HepG2 (cell line): ENCODE measurements around the gene DNMT3A. TPM values are rescaled to one million over a fixed set of nuclear protein-coding genes. Genes with fewer than 3 reads are reported as not detected.

ENCODE experiments used
- DNMT3B ChIP-seq: conservative IDR thresholded peaks from 2 replicates; pipeline ENCODE4 v1.6.1; 2016; ENCODE audit warnings: missing biosample characterization, control low read depth
- IRX3 ChIP-seq: sonication (generic); formaldehyde crosslinking; IDR thresholded peaks from 2 replicates; pipeline ENCODE4 v1.8.1; 2023; ENCODE audit warnings: mild to moderate bottlenecking, low read depth, missing genetic modification reagents, borderline replicate concordance
- KMT2B ChIP-seq: IDR thresholded peaks from 2 replicates; pipeline ENCODE4 v1.6.1; 2016; ENCODE audit warnings: missing genetic modification reagents, missing compliant biosample characterization
- MIER2 ChIP-seq: IDR thresholded peaks from 2 replicates; pipeline ENCODE4 v1.6.1; 2016; ENCODE audit warnings: missing biosample characterization, missing genetic modification reagents
- polyA plus RNA-seq, 8 experiments: library from polyadenylated mRNA; depleted of rRNA in 3 of 8; stranded (reverse) in 7 of 8; unstranded in 1 of 8; fragments of >200 nt; fragmentation: Illumina TruSeq in 4 of 8; extraction: Trizol in 4 of 8; gene quantifications; 2 replicates each; pipeline versions ENCODE4 v1.2.1 to v1.2.3, GENCODE V29; 2011 to 2016; ENCODE audit warnings: low read depth in 4 of 8, missing spikeins in 1 of 8, mixed read lengths in 1 of 8; ENCODE audit not compliant: insufficient read depth in 1 of 8
- total RNA-seq, 5 experiments: library from RNA; depleted of rRNA; stranded (reverse); fragments of >200 nt; fragmentation: Illumina TruSeq; extraction: Trizol; gene quantifications; 2 replicates each; pipeline ENCODE4 v1.2.3, GENCODE V29; 2016; ENCODE audit warnings: low read depth in 1 of 5
- TF ChIP-seq, protein P1 (sequence below): sonication (generic); formaldehyde crosslinking; IDR thresholded peaks from 2 replicates; pipeline ENCODE4 v1.4.0; 2020; ENCODE audit warnings: missing genetic modification reagents
- TF ChIP-seq, protein P2 (sequence below): sonication (generic); formaldehyde crosslinking; IDR thresholded peaks from 2 replicates; pipeline ENCODE4 v1.4.0; 2020; ENCODE audit warnings: missing genetic modification reagents
- TF ChIP-seq, protein P3 (sequence below): sonication (generic); formaldehyde crosslinking; IDR thresholded peaks from 2 replicates; pipeline ENCODE4; 2020; ENCODE audit warnings: missing genetic modification reagents, mild to moderate bottlenecking, borderline replicate concordance
- TF ChIP-seq, protein P4 (sequence below): sonication (generic); formaldehyde crosslinking; IDR thresholded peaks from 2 replicates; pipeline ENCODE4 v1.4.0; 2020; ENCODE audit warnings: missing genetic modification reagents

DNMT3A gene
- total and polyA plus RNA-seq, 2 of the 13 experiments (the other 11 are each of a cell fraction or from before 2014, with no cell fraction given) = 14.7 to 29.1 TPM

DNA sequence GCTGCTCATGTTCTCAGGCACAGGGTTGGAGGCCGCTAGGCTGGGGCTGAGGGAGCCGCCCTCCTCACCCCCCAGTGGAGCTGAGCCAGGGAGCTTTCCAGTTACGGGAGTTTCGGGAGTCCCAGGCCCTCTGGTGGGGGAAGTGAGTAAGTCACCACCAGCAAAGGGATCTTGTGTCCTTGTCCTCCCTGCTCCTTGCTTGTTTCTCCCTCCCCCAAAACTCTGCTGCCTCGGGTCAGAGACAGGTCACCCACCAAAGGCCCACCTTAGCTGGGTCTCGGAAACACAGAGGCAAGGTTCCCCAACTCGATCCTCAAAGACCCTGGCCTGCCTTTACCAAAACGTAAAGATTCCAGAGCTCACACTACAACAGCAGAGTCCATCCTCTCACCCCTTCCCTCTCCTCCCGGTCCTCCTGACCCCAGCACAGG is 112.9 kb downstream of the DNMT3A start (continued):
- TF ChIP-seq, protein P1, sequence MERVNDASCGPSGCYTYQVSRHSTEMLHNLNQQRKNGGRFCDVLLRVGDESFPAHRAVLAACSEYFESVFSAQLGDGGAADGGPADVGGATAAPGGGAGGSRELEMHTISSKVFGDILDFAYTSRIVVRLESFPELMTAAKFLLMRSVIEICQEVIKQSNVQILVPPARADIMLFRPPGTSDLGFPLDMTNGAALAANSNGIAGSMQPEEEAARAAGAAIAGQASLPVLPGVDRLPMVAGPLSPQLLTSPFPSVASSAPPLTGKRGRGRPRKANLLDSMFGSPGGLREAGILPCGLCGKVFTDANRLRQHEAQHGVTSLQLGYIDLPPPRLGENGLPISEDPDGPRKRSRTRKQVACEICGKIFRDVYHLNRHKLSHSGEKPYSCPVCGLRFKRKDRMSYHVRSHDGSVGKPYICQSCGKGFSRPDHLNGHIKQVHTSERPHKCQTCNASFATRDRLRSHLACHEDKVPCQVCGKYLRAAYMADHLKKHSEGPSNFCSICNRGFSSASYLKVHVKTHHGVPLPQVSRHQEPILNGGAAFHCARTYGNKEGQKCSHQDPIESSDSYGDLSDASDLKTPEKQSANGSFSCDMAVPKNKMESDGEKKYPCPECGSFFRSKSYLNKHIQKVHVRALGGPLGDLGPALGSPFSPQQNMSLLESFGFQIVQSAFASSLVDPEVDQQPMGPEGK (CRISPR knock-in tag) = peak; percentile 96
- TF ChIP-seq, protein P2, sequence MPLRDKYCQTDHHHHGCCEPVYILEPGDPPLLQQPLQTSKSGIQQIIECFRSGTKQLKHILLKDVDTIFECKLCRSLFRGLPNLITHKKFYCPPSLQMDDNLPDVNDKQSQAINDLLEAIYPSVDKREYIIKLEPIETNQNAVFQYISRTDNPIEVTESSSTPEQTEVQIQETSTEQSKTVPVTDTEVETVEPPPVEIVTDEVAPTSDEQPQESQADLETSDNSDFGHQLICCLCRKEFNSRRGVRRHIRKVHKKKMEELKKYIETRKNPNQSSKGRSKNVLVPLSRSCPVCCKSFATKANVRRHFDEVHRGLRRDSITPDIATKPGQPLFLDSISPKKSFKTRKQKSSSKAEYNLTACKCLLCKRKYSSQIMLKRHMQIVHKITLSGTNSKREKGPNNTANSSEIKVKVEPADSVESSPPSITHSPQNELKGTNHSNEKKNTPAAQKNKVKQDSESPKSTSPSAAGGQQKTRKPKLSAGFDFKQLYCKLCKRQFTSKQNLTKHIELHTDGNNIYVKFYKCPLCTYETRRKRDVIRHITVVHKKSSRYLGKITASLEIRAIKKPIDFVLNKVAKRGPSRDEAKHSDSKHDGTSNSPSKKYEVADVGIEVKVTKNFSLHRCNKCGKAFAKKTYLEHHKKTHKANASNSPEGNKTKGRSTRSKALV (CRISPR knock-in tag) = no peak
- TF ChIP-seq, protein P3, sequence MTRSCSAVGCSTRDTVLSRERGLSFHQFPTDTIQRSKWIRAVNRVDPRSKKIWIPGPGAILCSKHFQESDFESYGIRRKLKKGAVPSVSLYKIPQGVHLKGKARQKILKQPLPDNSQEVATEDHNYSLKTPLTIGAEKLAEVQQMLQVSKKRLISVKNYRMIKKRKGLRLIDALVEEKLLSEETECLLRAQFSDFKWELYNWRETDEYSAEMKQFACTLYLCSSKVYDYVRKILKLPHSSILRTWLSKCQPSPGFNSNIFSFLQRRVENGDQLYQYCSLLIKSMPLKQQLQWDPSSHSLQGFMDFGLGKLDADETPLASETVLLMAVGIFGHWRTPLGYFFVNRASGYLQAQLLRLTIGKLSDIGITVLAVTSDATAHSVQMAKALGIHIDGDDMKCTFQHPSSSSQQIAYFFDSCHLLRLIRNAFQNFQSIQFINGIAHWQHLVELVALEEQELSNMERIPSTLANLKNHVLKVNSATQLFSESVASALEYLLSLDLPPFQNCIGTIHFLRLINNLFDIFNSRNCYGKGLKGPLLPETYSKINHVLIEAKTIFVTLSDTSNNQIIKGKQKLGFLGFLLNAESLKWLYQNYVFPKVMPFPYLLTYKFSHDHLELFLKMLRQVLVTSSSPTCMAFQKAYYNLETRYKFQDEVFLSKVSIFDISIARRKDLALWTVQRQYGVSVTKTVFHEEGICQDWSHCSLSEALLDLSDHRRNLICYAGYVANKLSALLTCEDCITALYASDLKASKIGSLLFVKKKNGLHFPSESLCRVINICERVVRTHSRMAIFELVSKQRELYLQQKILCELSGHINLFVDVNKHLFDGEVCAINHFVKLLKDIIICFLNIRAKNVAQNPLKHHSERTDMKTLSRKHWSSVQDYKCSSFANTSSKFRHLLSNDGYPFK (CRISPR knock-in tag) = peak; percentile 43; the same call in 1 of the 2 replicates
- no peak for TF ChIP-seq IRX3
- TF ChIP-seq, protein P4, sequence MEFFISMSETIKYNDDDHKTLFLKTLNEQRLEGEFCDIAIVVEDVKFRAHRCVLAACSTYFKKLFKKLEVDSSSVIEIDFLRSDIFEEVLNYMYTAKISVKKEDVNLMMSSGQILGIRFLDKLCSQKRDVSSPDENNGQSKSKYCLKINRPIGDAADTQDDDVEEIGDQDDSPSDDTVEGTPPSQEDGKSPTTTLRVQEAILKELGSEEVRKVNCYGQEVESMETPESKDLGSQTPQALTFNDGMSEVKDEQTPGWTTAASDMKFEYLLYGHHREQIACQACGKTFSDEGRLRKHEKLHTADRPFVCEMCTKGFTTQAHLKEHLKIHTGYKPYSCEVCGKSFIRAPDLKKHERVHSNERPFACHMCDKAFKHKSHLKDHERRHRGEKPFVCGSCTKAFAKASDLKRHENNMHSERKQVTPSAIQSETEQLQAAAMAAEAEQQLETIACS (CRISPR knock-in tag) = no peak
- TF ChIP-seq KMT2B (CRISPR knock-in tag) = no peak
- TF ChIP-seq MIER2 (CRISPR knock-in tag) = no peak
- TF ChIP-seq DNMT3B = no peak
